IMR-90 (cell line): ENCODE results near the gene PDYN.

Source experiments
- BHLHE40 ChIP-seq: fragments of 150-350 bp; IDR thresholded peaks from 2 replicates; pipeline ENCODE4 v1.6.1; 2016; ENCODE audit warnings: mild to moderate bottlenecking, low read depth, low read length
- CEBPB ChIP-seq: IDR thresholded peaks from 2 replicates; pipeline ENCODE4 v1.6.1; 2012; ENCODE audit warnings: low read depth, low read length, improper control_type of control experiment
- CHD1 ChIP-seq: IDR thresholded peaks from 2 replicates; pipeline ENCODE4 v1.6.1; 2012; ENCODE audit warnings: low read depth, low read length, improper control_type of control experiment
- ELK1 ChIP-seq: fragments of 150-350 bp; IDR thresholded peaks from 2 replicates; pipeline ENCODE4 v1.6.1; 2016; ENCODE audit warnings: low read depth, mild to moderate bottlenecking, low read length, moderate library complexity, borderline replicate concordance
- FOS ChIP-seq: fragments of 150-350 bp; IDR thresholded peaks from 2 replicates; pipeline ENCODE4 v1.6.1; 2016; ENCODE audit warnings: low read depth, low read length
- MAFK ChIP-seq: IDR thresholded peaks from 2 replicates; pipeline ENCODE4 v1.6.1; 2012; ENCODE audit warnings: low read depth, low read length, improper control_type of control experiment
- MXI1 ChIP-seq: IDR thresholded peaks from 2 replicates; pipeline ENCODE4 v1.6.1; 2012; ENCODE audit warnings: low read depth, mild to moderate bottlenecking, low read length, moderate library complexity, borderline replicate concordance
- POLR2A ChIP-seq: IDR thresholded peaks from 2 replicates; pipeline ENCODE4 v1.6.1; 2012; ENCODE audit warnings: mild to moderate bottlenecking, low read depth, low read length
- RAD21 ChIP-seq: IDR thresholded peaks from 2 replicates; pipeline ENCODE4 v1.6.1; 2012; ENCODE audit warnings: low read length, improper control_type of control experiment
- RCOR1 ChIP-seq: IDR thresholded peaks from 2 replicates; pipeline ENCODE4 v1.6.1; 2012; ENCODE audit warnings: mild to moderate bottlenecking, low read length, improper control_type of control experiment; ENCODE audit not compliant: insufficient replicate concordance
- RFX5 ChIP-seq: IDR thresholded peaks from 2 replicates; pipeline ENCODE4 v1.8.0; 2012; ENCODE audit warnings: low read depth, mild to moderate bottlenecking, low read length, moderate library complexity
- SMC3 ChIP-seq: fragments of 150-350 bp; IDR thresholded peaks from 2 replicates; pipeline ENCODE4 v1.6.1; 2016; ENCODE audit warnings: low read depth, mild to moderate bottlenecking, antibody characterized with exemption, low read length, moderate library complexity
- USF2 ChIP-seq: fragments of 150-350 bp; IDR thresholded peaks from 2 replicates; pipeline ENCODE4 v1.6.1; 2017; ENCODE audit warnings: mild to moderate bottlenecking, antibody characterized with exemption, low read length, low read depth
- TF ChIP-seq, protein P1 (sequence below): conservative IDR thresholded peaks from 2 replicates; pipeline ENCODE4 v1.5.1; 2012; ENCODE audit warnings: mild to moderate bottlenecking, low read depth, low read length, improper control_type of control experiment

- no peak for TF ChIP-seq RAD21
- TF ChIP-seq POLR2A: no peak
- TF ChIP-seq MXI1: no peak
- TF ChIP-seq RFX5: no peak
- no peak for TF ChIP-seq ELK1
- no peak for TF ChIP-seq SMC3
- TF ChIP-seq, protein P1, sequence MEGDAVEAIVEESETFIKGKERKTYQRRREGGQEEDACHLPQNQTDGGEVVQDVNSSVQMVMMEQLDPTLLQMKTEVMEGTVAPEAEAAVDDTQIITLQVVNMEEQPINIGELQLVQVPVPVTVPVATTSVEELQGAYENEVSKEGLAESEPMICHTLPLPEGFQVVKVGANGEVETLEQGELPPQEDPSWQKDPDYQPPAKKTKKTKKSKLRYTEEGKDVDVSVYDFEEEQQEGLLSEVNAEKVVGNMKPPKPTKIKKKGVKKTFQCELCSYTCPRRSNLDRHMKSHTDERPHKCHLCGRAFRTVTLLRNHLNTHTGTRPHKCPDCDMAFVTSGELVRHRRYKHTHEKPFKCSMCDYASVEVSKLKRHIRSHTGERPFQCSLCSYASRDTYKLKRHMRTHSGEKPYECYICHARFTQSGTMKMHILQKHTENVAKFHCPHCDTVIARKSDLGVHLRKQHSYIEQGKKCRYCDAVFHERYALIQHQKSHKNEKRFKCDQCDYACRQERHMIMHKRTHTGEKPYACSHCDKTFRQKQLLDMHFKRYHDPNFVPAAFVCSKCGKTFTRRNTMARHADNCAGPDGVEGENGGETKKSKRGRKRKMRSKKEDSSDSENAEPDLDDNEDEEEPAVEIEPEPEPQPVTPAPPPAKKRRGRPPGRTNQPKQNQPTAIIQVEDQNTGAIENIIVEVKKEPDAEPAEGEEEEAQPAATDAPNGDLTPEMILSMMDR: no peak
- no peak for TF ChIP-seq MAFK
- TF ChIP-seq CHD1: no peak
- TF ChIP-seq USF2: no peak
- TF ChIP-seq FOS: no peak
- TF ChIP-seq RCOR1: no peak
- no peak for TF ChIP-seq BHLHE40
- TF ChIP-seq CEBPB: no peak
These were observed 44.3 kb upstream of the PDYN start for GRCh38 chr20:2038161-2038560.
